ENCODE data around the gene ADGRG7.

The ADGRG7 gene

DNA sequence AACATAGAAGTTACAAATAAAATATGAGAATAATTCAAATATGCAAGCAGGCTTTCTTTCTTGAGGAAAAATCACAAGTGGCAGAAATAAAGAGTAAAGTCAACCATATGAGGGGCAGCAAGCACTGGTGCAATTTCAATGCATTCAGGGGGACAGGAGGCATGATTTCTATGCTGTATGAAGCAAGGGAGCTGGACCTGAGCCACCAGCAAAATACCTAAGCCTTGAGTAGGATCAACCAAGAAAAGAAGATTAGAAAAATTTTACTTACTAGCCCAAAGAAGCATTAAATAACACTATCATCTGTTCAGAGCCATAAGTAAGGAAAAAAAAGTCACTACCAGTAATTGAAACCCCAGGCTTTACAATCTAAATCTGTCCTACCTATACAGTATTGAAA is 6.3 kb downstream of the ADGRG7 start:
- H3K36me3 ChIP-seq (ENCODE audit: control insufficient read depth, insufficient read depth, low read length): no peaks in the 10 kb centered on the region
- H3K4me1 ChIP-seq (ENCODE audit: control insufficient read depth, insufficient read depth, low read length): no peaks in the 10 kb centered on the region
- H3K4me3 ChIP-seq (ENCODE audit: insufficient read depth, low read depth, low read length): no peak overlapping the region
- H3K27ac ChIP-seq (ENCODE audit: insufficient read depth, low read depth, low read length, poor library complexity, severe bottlenecking): no peak overlapping the region
- H3K27me3 ChIP-seq (ENCODE audit: control insufficient read depth, insufficient read depth, low read length, poor library complexity, severe bottlenecking): no peaks in the 10 kb centered on the region
- no peaks in the 10 kb centered on the region for H3K9me3 ChIP-seq (ENCODE audit: control insufficient read depth, low read length)

- no peaks in the 10 kb centered on the region for H3K4me1 ChIP-seq (ENCODE audit: control insufficient read depth, insufficient read depth, low read length)
- no peak overlapping the region for H3K27ac ChIP-seq (ENCODE audit: insufficient read depth, low read depth, low read length, poor library complexity, severe bottlenecking)
These were observed 11.8 kb downstream of the ADGRG7 start for GRCh38 chr3:100621251-100621650.

GRCh38 chr3:100627491-100627890 is 18.1 kb downstream of the ADGRG7 start:
- Histone ChIP-seq H3K36me3 (ENCODE audit: control insufficient read depth, insufficient read depth, low read length) (no peaks in the 10 kb centered on the region), H3K4me1 (ENCODE audit: control insufficient read depth, insufficient read depth, low read length) (no peaks in the 10 kb centered on the region), H3K27ac (ENCODE audit: insufficient read depth, low read depth, low read length, poor library complexity, severe bottlenecking) (no peak overlapping the region), H3K27me3 (ENCODE audit: control insufficient read depth, insufficient read depth, low read length, poor library complexity, severe bottlenecking) (no peaks in the 10 kb centered on the region), H3K9me3 (ENCODE audit: control insufficient read depth, low read length) (no peaks in the 10 kb centered on the region), H3K4me3 (ENCODE audit: insufficient read depth, low read depth, low read length) (no peak overlapping the region)
- WGBS, 2 experiments: 87 to 92% methylated on average over 2 of the region's 2 CpGs

More at GRCh38 chr3:100621251-100621650, 11.8 kb downstream of the ADGRG7 start:
- no peaks in the 10 kb centered on the region for H3K27me3 ChIP-seq (ENCODE audit: control insufficient read depth, insufficient read depth, low read length, poor library complexity, severe bottlenecking)
- no peaks in the 10 kb centered on the region for H3K36me3 ChIP-seq (ENCODE audit: control insufficient read depth, insufficient read depth, low read length)
- no peak overlapping the region for H3K4me3 ChIP-seq (ENCODE audit: insufficient read depth, low read depth, low read length)
- H3K9me3 ChIP-seq (ENCODE audit: control insufficient read depth, low read length): no peaks in the 10 kb centered on the region

- H3K9me3 ChIP-seq (ENCODE audit: control insufficient read depth, low read length): no peaks in the 10 kb centered on the region
- H3K4me3 ChIP-seq (ENCODE audit: insufficient read depth, low read depth, low read length): no peak overlapping the region
- H3K36me3 ChIP-seq (ENCODE audit: control insufficient read depth, insufficient read depth, low read length): no peaks in the 10 kb centered on the region
- 86 to 88% methylated on average over 2 to 3 of the region's 3 CpGs for WGBS, 2 experiments
- no peaks in the 10 kb centered on the region for H3K27me3 ChIP-seq (ENCODE audit: control insufficient read depth, insufficient read depth, low read length, poor library complexity, severe bottlenecking)
- H3K4me1 ChIP-seq (ENCODE audit: control insufficient read depth, insufficient read depth, low read length): no peaks in the 10 kb centered on the region
- no peak overlapping the region for H3K27ac ChIP-seq (ENCODE audit: insufficient read depth, low read depth, low read length, poor library complexity, severe bottlenecking)
These were observed 20.2 kb downstream of the ADGRG7 start for GRCh38 chr3:100629421-100630127.

- H3K4me3 ChIP-seq (ENCODE audit: insufficient read depth, low read depth, low read length): no peak overlapping the region
- H3K27me3 ChIP-seq (ENCODE audit: control insufficient read depth, insufficient read depth, low read length, poor library complexity, severe bottlenecking): no peaks in the 10 kb centered on the region
- no peaks in the 10 kb centered on the region for H3K4me1 ChIP-seq (ENCODE audit: control insufficient read depth, insufficient read depth, low read length)
- 70% methylated on average over 1 of the region's 1 CpG; no CpG with 5 or more reads in 1 of the 2 experiments for WGBS, 2 experiments
- no peaks in the 10 kb centered on the region for H3K9me3 ChIP-seq (ENCODE audit: control insufficient read depth, low read length)
- no peak overlapping the region for H3K27ac ChIP-seq (ENCODE audit: insufficient read depth, low read depth, low read length, poor library complexity, severe bottlenecking)
- no peaks in the 10 kb centered on the region for H3K36me3 ChIP-seq (ENCODE audit: control insufficient read depth, insufficient read depth, low read length)
These were observed 21.3 kb downstream of the ADGRG7 start for GRCh38 chr3:100630664-100631063.

DNA sequence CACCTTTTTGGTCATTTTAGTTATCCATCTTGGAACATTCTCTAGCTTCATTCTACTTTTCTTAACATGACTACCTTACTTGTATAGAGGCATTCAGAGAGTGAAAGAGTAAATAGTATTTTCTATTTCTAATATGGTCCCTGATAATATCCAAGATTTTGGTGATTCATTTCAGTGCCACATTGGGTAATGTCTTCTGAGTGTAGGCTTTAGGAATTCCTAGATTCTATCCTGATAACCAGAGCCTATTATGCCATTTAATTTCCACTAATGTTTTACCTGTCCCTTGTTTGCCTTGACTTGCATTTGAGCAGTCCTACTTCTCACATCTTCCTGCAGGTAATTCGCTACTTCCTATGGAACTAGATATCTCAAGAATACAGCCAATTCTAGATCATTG is 21.8 kb downstream of the ADGRG7 start:
- 88 to 92% methylated on average over 1 of the region's 1 CpG for WGBS, 2 experiments
- Histone ChIP-seq H3K4me1 (ENCODE audit: control insufficient read depth, insufficient read depth, low read length) (no peaks in the 10 kb centered on the region), H3K4me3 (ENCODE audit: insufficient read depth, low read depth, low read length) (no peak overlapping the region), H3K27me3 (ENCODE audit: control insufficient read depth, insufficient read depth, low read length, poor library complexity, severe bottlenecking) (no peaks in the 10 kb centered on the region), H3K27ac (ENCODE audit: insufficient read depth, low read depth, low read length, poor library complexity, severe bottlenecking) (no peak overlapping the region), H3K9me3 (ENCODE audit: control insufficient read depth, low read length) (no peaks in the 10 kb centered on the region), H3K36me3 (ENCODE audit: control insufficient read depth, insufficient read depth, low read length) (no peaks in the 10 kb centered on the region)

DNA sequence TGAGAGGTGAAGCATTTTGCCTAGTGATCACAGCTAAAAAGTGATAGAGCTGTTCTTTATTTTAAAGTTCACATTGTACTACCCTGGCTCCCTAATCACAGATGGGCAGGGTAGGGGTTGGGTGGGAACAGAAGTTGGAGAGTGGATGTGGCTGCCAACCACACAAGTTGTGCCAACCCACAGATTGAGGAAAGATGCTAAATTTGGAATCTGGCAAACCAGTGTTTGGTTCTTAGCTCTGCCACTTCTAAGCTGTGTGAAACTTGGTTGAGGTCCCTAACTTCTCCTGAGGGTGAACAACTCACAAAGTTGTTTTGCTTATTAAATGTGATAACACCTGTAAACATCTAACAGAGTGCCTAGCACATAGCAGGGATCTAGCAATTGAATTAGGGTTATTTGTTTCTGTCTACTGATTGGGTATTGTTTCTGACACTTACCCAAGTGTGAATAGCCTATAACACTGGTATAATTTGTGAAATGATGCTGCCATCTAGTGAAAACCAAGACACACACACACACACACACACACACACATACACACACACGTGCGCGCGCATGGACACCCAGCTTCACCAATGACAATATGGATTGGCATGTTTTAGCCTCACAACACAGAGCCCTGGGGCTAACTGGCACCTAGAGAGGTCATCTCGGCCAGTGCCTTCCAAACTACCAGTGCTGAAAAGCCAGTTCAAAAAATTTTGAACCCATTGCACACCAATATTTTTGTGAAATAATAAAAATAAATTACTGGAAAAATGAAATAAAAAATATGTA is 25.3 kb downstream of the ADGRG7 start:
- 93 to 95% methylated on average over 5 of the region's 5 CpGs for WGBS, 2 experiments
- Histone ChIP-seq H3K27me3 (ENCODE audit: control insufficient read depth, insufficient read depth, low read length, poor library complexity, severe bottlenecking) (no peaks in the 10 kb centered on the region), H3K27ac (ENCODE audit: insufficient read depth, low read depth, low read length, poor library complexity, severe bottlenecking) (no peak overlapping the region), H3K4me3 (ENCODE audit: insufficient read depth, low read depth, low read length) (no peak overlapping the region), H3K4me1 (ENCODE audit: control insufficient read depth, insufficient read depth, low read length) (no peaks in the 10 kb centered on the region), H3K9me3 (ENCODE audit: control insufficient read depth, low read length) (no peaks in the 10 kb centered on the region), H3K36me3 (ENCODE audit: control insufficient read depth, insufficient read depth, low read length) (no peaks in the 10 kb centered on the region)

- WGBS, 2 experiments: 88 to 91% methylated on average over 3 of the region's 3 CpGs
- H3K4me1 ChIP-seq (ENCODE audit: control insufficient read depth, insufficient read depth, low read length): no peaks in the 10 kb centered on the region
- H3K9me3 ChIP-seq (ENCODE audit: control insufficient read depth, low read length): no peaks in the 10 kb centered on the region
- no peaks in the 10 kb centered on the region for H3K36me3 ChIP-seq (ENCODE audit: control insufficient read depth, insufficient read depth, low read length)
- no peaks in the 10 kb centered on the region for H3K27me3 ChIP-seq (ENCODE audit: control insufficient read depth, insufficient read depth, low read length, poor library complexity, severe bottlenecking)
- H3K4me3 ChIP-seq (ENCODE audit: insufficient read depth, low read depth, low read length): no peak overlapping the region
- no peak overlapping the region for H3K27ac ChIP-seq (ENCODE audit: insufficient read depth, low read depth, low read length, poor library complexity, severe bottlenecking)
These were observed 25.9 kb downstream of the ADGRG7 start for GRCh38 chr3:100635273-100635701.

- H3K27ac ChIP-seq (ENCODE audit: insufficient read depth, low read depth, low read length, poor library complexity, severe bottlenecking): no peak overlapping the region
- 93 to 100% methylated on average over 1 of the region's 1 CpG for WGBS, 2 experiments
- no peak overlapping the region for H3K4me3 ChIP-seq (ENCODE audit: insufficient read depth, low read depth, low read length)
- no peaks in the 10 kb centered on the region for H3K9me3 ChIP-seq (ENCODE audit: control insufficient read depth, low read length)
- no peaks in the 10 kb centered on the region for H3K4me1 ChIP-seq (ENCODE audit: control insufficient read depth, insufficient read depth, low read length)
- H3K36me3 ChIP-seq (ENCODE audit: control insufficient read depth, insufficient read depth, low read length): no peaks in the 10 kb centered on the region
- H3K27me3 ChIP-seq (ENCODE audit: control insufficient read depth, insufficient read depth, low read length, poor library complexity, severe bottlenecking): no peaks in the 10 kb centered on the region
These were observed 27.8 kb downstream of the ADGRG7 start for GRCh38 chr3:100637197-100637631.

GRCh38 chr3:100640633-100641032 is 31.2 kb downstream of the ADGRG7 start:
- WGBS, 2 experiments: 92 to 95% methylated on average over 5 of the region's 5 CpGs
- Histone ChIP-seq H3K27me3 (ENCODE audit: control insufficient read depth, insufficient read depth, low read length, poor library complexity, severe bottlenecking) (no peaks in the 10 kb centered on the region), H3K4me3 (ENCODE audit: insufficient read depth, low read depth, low read length) (no peak overlapping the region), H3K4me1 (ENCODE audit: control insufficient read depth, insufficient read depth, low read length) (no peaks in the 10 kb centered on the region), H3K27ac (ENCODE audit: insufficient read depth, low read depth, low read length, poor library complexity, severe bottlenecking) (no peak overlapping the region), H3K9me3 (ENCODE audit: control insufficient read depth, low read length) (no peaks in the 10 kb centered on the region), H3K36me3 (ENCODE audit: control insufficient read depth, insufficient read depth, low read length) (no peaks in the 10 kb centered on the region)
